ENCODE results near the gene CDYL.

GRCh38 chr6:4780360-4780812 lies 4.2 kb downstream of the CDYL start:
- TF ChIP-seq CTCF (IDR thresholded peaks at IDR 0.05) (no peak), EP300 (IDR thresholded peaks at IDR 0.05) (no peak)

All from ovary (tissue), 3 donors.